ENCODE results near the gene TMEM167B. TPM values are rescaled to one million over a fixed set of nuclear protein-coding genes. Genes with fewer than 3 reads are reported as not detected.

TMEM167B gene
- total RNA-seq, 1 donor from 2014 or later: 22.1 TPM

DNA sequence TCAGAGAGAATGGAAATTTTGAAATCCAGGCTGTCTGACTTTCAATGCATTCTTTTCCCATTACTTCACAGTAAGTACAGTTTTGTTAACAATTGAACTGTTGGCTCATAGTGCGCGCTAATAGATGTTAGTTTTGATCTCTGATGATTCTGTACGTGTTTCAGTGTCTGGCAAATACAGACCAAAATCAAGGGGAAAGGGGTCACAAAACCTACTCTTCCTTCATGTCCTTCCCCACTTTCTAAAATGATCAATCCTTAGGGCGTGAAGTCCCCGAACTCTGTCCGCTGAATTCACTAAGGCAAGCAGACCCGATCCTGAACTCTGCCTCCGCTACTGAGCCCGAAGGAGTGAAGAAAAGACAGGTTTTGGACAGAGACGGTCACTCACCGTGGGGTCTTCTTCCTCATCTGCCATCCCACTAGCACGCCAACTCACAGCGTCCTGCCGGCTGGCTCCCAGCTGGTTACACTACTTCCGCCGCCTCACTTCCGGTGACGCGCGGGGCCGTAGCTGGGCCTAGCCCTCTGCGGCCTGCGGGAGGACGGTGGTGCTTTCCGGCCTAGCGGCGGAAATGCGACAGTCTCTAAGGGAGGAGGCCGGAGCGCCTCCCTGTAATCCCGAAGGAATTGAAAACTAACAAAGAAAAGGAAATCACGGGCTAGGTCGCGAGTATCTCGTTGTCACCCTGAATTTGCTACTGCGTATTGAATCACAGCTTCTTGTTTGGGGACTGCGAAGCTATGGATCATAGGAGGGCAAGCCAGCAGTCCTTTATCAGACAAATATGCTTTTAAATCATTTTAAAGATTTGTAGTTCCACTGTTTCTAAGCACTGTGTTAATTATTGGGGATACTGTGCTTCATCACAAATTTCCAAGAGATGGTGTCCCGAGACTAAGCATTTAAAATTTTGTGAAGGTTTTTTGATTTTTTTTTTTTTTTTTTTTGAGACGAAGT is 14.8 kb upstream of the TMEM167B start, which contains the start of gene TAF13:
TAF13 (minus strand) TSS at position 473 of the 960 bp plus-strand sequence; CDS start at position 417, 56 bp downstream.
- H3K4me3 Mint-ChIP-seq: peak within 1 kb of the TSS; percentile 99
- Histone ChIP-seq H4K20me1 (ENCODE audit: low read depth) (no peaks in the 10 kb centered on the region), H3K9ac (peak within 1 kb of the TSS; percentile 69), H3K36me3 (no peaks in the 10 kb centered on the region), H3K4me1 (peaks cover 9% of the 10 kb centered on the region), H3K79me2 (ENCODE audit: low read depth) (peaks cover 16% of the 10 kb centered on the region), H2AFZ (replicated peaks) (peak within 1 kb of the TSS; percentile 82), H3K27ac (peak within 1 kb of the TSS; percentile 76), H3F3A (ENCODE audit: low read depth) (peaks cover 13% of the 10 kb centered on the region), H3K9me3 (ENCODE audit: low read depth) (no peaks in the 10 kb centered on the region), H3K27me3 (no peaks in the 10 kb centered on the region), H3K4me2 (peak within 1 kb of the TSS; percentile 89), H3K4me3 (peak within 1 kb of the TSS; percentile 80)
- DNase-seq (ENCODE audit: low spot score): peak; percentile 95
- H3K27me3 Mint-ChIP-seq (ENCODE audit: insufficient read depth, low read depth): peaks cover 3% of the 10 kb centered on the region
- no peaks in the 10 kb centered on the region for H3K9me3 Mint-ChIP-seq
- H3K36me3 Mint-ChIP-seq: peaks cover 7% of the 10 kb centered on the region
- TF ChIP-seq EZH2phosphoT487 (IDR thresholded peaks at IDR 0.05) (no peak), EZH2 (IDR thresholded peaks at IDR 0.05) (peak; percentile 46)
- TF ChIP-seq, protein P1, sequence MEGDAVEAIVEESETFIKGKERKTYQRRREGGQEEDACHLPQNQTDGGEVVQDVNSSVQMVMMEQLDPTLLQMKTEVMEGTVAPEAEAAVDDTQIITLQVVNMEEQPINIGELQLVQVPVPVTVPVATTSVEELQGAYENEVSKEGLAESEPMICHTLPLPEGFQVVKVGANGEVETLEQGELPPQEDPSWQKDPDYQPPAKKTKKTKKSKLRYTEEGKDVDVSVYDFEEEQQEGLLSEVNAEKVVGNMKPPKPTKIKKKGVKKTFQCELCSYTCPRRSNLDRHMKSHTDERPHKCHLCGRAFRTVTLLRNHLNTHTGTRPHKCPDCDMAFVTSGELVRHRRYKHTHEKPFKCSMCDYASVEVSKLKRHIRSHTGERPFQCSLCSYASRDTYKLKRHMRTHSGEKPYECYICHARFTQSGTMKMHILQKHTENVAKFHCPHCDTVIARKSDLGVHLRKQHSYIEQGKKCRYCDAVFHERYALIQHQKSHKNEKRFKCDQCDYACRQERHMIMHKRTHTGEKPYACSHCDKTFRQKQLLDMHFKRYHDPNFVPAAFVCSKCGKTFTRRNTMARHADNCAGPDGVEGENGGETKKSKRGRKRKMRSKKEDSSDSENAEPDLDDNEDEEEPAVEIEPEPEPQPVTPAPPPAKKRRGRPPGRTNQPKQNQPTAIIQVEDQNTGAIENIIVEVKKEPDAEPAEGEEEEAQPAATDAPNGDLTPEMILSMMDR (IDR thresholded peaks at IDR 0.05): peak; percentile 25
- H3K4me1 Mint-ChIP-seq: peaks cover 16% of the 10 kb centered on the region
- peak within 1 kb of the TSS; percentile 98 for H3K27ac Mint-ChIP-seq

DNA sequence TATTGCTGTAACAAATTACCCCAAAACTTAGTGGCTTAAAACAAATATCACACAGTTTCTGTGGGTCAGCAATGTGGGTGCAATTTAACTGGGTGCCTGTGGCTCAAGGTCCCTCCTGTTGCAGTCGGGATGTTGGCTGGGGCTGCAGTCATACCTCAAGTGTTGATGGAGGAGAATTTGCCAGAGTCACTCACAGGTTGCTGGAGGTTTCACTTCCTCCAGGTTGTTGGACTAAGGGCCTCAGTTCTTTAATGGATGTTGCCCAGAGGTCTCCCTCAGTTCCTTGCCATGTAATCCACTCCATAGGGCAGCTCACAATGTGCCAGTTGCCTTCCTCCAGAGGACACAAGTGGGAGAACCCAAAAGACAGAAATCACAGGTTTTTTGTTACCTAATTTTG is 12.2 kb upstream of the TMEM167B start:
- no peak overlapping the region for H3K9ac ChIP-seq
- peaks cover 2% of the 10 kb centered on the region for H3K36me3 Mint-ChIP-seq
- H4K20me1 ChIP-seq (ENCODE audit: low read depth): no peaks in the 10 kb centered on the region
- H3K4me2 ChIP-seq: no peak overlapping the region
- peaks cover 20% of the 10 kb centered on the region for H3K4me1 Mint-ChIP-seq
- peaks cover 9% of the 10 kb centered on the region for H3K4me1 ChIP-seq
- no peak for DNase-seq (ENCODE audit: low spot score)
- H3K36me3 ChIP-seq: no peaks in the 10 kb centered on the region
- no peak overlapping the region for H3K27ac ChIP-seq
- peaks cover 14% of the 10 kb centered on the region for H3K79me2 ChIP-seq (ENCODE audit: low read depth)
- H3F3A ChIP-seq (ENCODE audit: low read depth): peaks cover 13% of the 10 kb centered on the region
- peaks cover 2% of the 10 kb centered on the region for H3K9me3 Mint-ChIP-seq
- H3K27me3 Mint-ChIP-seq (ENCODE audit: insufficient read depth, low read depth): peaks cover 3% of the 10 kb centered on the region
- no peaks in the 10 kb centered on the region for H3K27me3 ChIP-seq
- H3K4me3 Mint-ChIP-seq: no peak overlapping the region
- no peak overlapping the region for H3K27ac Mint-ChIP-seq
- H2AFZ ChIP-seq (replicated peaks): no peak overlapping the region
- no peak overlapping the region for H3K4me3 ChIP-seq
- TF ChIP-seq EZH2phosphoT487 (IDR thresholded peaks at IDR 0.05) (no peak), EZH2 (IDR thresholded peaks at IDR 0.05) (no peak)
- TF ChIP-seq, protein P1 (IDR thresholded peaks at IDR 0.05): no peak
- no peaks in the 10 kb centered on the region for H3K9me3 ChIP-seq (ENCODE audit: low read depth)

DNA sequence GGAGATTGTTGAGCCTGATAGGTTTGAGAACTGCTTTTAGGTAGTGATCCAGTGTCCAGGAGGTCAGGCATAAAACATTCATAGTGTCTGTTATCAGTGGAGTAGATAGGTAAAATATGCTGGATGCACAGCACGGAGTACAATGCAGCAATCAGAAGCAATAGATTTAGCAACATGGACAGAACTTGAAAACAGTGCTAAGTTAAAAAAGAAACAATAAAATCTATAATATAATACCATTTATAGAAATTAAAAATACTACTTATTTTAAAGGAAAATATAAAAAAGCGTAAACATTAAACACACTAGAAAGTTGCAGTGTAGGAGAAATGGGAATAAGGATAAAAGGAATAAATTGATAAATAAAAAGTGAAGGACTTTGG is 11.3 kb upstream of the TMEM167B start:
- no peak overlapping the region for H3K27ac Mint-ChIP-seq
- peaks cover 3% of the 10 kb centered on the region for H3K27me3 Mint-ChIP-seq (ENCODE audit: insufficient read depth, low read depth)
- Histone ChIP-seq H3K27me3 (no peaks in the 10 kb centered on the region), H2AFZ (replicated peaks) (no peak overlapping the region), H3K9me3 (ENCODE audit: low read depth) (no peaks in the 10 kb centered on the region), H3K9ac (no peak overlapping the region), H3K79me2 (ENCODE audit: low read depth) (peaks cover 14% of the 10 kb centered on the region), H3K27ac (no peak overlapping the region), H3K4me2 (no peak overlapping the region), H4K20me1 (ENCODE audit: low read depth) (no peaks in the 10 kb centered on the region), H3F3A (ENCODE audit: low read depth) (peaks cover 13% of the 10 kb centered on the region), H3K36me3 (no peaks in the 10 kb centered on the region), H3K4me1 (peaks cover 9% of the 10 kb centered on the region), H3K4me3 (no peak overlapping the region)
- H3K4me1 Mint-ChIP-seq: peaks cover 28% of the 10 kb centered on the region
- DNase-seq (ENCODE audit: low spot score): no peak
- H3K4me3 Mint-ChIP-seq: no peak overlapping the region
- peaks cover 2% of the 10 kb centered on the region for H3K36me3 Mint-ChIP-seq
- no peak for TF ChIP-seq EZH2phosphoT487 (IDR thresholded peaks at IDR 0.05)
- TF ChIP-seq, protein P1 (IDR thresholded peaks at IDR 0.05): no peak
- no peak for TF ChIP-seq EZH2 (IDR thresholded peaks at IDR 0.05)
- H3K9me3 Mint-ChIP-seq: peaks cover 2% of the 10 kb centered on the region
